HepG2 (cell line): ENCODE measurements around the gene CLEC20A. TPM values are rescaled to one million over a fixed set of nuclear protein-coding genes. Genes with fewer than 3 reads are reported as not detected.

Source experiments
- ETS1 ChIP-seq: sonication (generic); formaldehyde crosslinking; IDR thresholded peaks from 2 replicates; pipeline ENCODE4 v1.4.0; 2020; ENCODE audit warnings: missing genetic modification reagents
- FOSL2 ChIP-seq: sonication (generic); formaldehyde crosslinking; IDR thresholded peaks from 2 replicates; pipeline ENCODE4 v1.4.0; 2020; ENCODE audit warnings: missing genetic modification reagents
- FOXC1 ChIP-seq: sonication (generic); formaldehyde crosslinking; IDR thresholded peaks from 2 replicates; pipeline ENCODE4 v1.8.0; 2022; ENCODE audit warnings: mild to moderate bottlenecking, missing genetic modification reagents, borderline replicate concordance
- FUBP1 ChIP-seq: sonication (generic); formaldehyde crosslinking; IDR thresholded peaks from 2 replicates; pipeline ENCODE4 v1.5.1; 2020; ENCODE audit warnings: missing genetic modification reagents, mild to moderate bottlenecking, borderline replicate concordance
- GFI1 ChIP-seq: sonication (generic); formaldehyde crosslinking; IDR thresholded peaks from 2 replicates; pipeline ENCODE4 v1.5.0; 2020; ENCODE audit warnings: missing genetic modification reagents, mild to moderate bottlenecking, borderline replicate concordance
- GPBP1L1 ChIP-seq: sonication (generic); formaldehyde crosslinking; IDR thresholded peaks from 2 replicates; pipeline ENCODE4 v1.5.0; 2020; ENCODE audit warnings: mild to moderate bottlenecking, missing genetic modification reagents
- HMGXB4 ChIP-seq, 2 experiments: sonication (generic) in 1 of 2; formaldehyde crosslinking in 1 of 2; IDR thresholded peaks; 2 replicates each; pipeline versions ENCODE4 v1.4.0 to v1.6.1; 2018 to 2020; ENCODE audit warnings: missing genetic modification reagents in 2 of 2, borderline replicate concordance in 1 of 2, low read depth in 1 of 2, mild to moderate bottlenecking in 1 of 2, missing biosample characterization in 1 of 2
- MEIS1 ChIP-seq: sonication (generic); formaldehyde crosslinking; IDR thresholded peaks from 2 replicates; pipeline ENCODE4 v1.9.0; 2021; ENCODE audit warnings: mild to moderate bottlenecking, missing genetic modification reagents, moderate library complexity, borderline replicate concordance
- MEIS2 ChIP-seq: sonication (generic); formaldehyde crosslinking; IDR thresholded peaks from 2 replicates; pipeline ENCODE4 v1.9.0; 2021; ENCODE audit warnings: mild to moderate bottlenecking, missing genetic modification reagents
- MIXL1 ChIP-seq: IDR thresholded peaks from 2 replicates; pipeline ENCODE4 v1.6.1; 2016
- PITX1 ChIP-seq: sonication (generic); formaldehyde crosslinking; IDR thresholded peaks from 2 replicates; pipeline ENCODE4 v1.5.1; 2020; ENCODE audit warnings: mild to moderate bottlenecking, missing genetic modification reagents
- SNAPC2 ChIP-seq: sonication (generic); formaldehyde crosslinking; IDR thresholded peaks from 2 replicates; pipeline ENCODE4 v1.8.1; 2022; ENCODE audit warnings: mild to moderate bottlenecking, missing genetic modification reagents
- THAP8 ChIP-seq: sonication (generic); formaldehyde crosslinking; IDR thresholded peaks from 2 replicates; pipeline ENCODE4 v1.5.1; 2020; ENCODE audit warnings: missing genetic modification reagents, mild to moderate bottlenecking, borderline replicate concordance
- TOPORS ChIP-seq: sonication (generic); formaldehyde crosslinking; IDR thresholded peaks from 2 replicates; pipeline ENCODE4 v1.8.0; 2023; ENCODE audit warnings: mild to moderate bottlenecking, missing genetic modification reagents
- ZBTB39 ChIP-seq: sonication (generic); formaldehyde crosslinking; IDR thresholded peaks from 2 replicates; pipeline ENCODE4 v1.5.0; 2020; ENCODE audit warnings: missing genetic modification reagents
- ZNF276 ChIP-seq: sonication (generic); formaldehyde crosslinking; IDR thresholded peaks from 2 replicates; pipeline ENCODE4 v1.4.0; 2020; ENCODE audit warnings: mild to moderate bottlenecking, low read depth, missing genetic modification reagents
- polyA plus RNA-seq, 8 experiments: library from polyadenylated mRNA; depleted of rRNA in 3 of 8; stranded (reverse) in 7 of 8; unstranded in 1 of 8; fragments of >200 nt; fragmentation: Illumina TruSeq in 4 of 8; extraction: Trizol in 4 of 8; gene quantifications; 2 replicates each; pipeline versions ENCODE4 v1.2.1 to v1.2.3, GENCODE V29; 2011 to 2016; ENCODE audit warnings: low read depth in 4 of 8, missing spikeins in 1 of 8, mixed read lengths in 1 of 8; ENCODE audit not compliant: insufficient read depth in 1 of 8
- total RNA-seq, 5 experiments: library from RNA; depleted of rRNA; stranded (reverse); fragments of >200 nt; fragmentation: Illumina TruSeq; extraction: Trizol; gene quantifications; 2 replicates each; pipeline ENCODE4 v1.2.3, GENCODE V29; 2016; ENCODE audit warnings: low read depth in 1 of 5

Gene CLEC20A
- total and polyA plus RNA-seq, 2 of the 13 experiments (the other 11 are each of a cell fraction or from before 2014, with no cell fraction given), result not detected

GRCh38 chr1:178542554-178543289, 46.0 kb upstream of the CLEC20A start (continued):
- TF ChIP-seq THAP8 (CRISPR knock-in tag) (peak; percentile 18; the same call in 1 of the 2 replicates), GFI1 (CRISPR knock-in tag) (peak; percentile 18; the same call in 1 of the 2 replicates), MIXL1 (CRISPR knock-in tag) (no peak; the same call in 1 of the 2 replicates), ETS1 (CRISPR knock-in tag) (no peak), SNAPC2 (CRISPR knock-in tag) (no peak), FOXC1 (CRISPR knock-in tag) (peak; percentile 53; the same call in 1 of the 2 replicates), FOSL2 (no peak), TOPORS (CRISPR knock-in tag) (0 out of 2 replicates have a peak, but pooled peaks have one; percentile 6), FUBP1 (CRISPR knock-in tag) (no peak), HMGXB4 (CRISPR knock-in tag; IDR thresholded peaks at IDR 0.05; ENCODE audit: borderline replicate concordance in 1 of 2, low read depth in 1 of 2) (peak; percentile 78 to 99; a peak in 3 of 4 replicates), ZNF276 (no peak), MEIS2 (CRISPR knock-in tag) (no peak), ZBTB39 (no peak; the same call in 1 of the 2 replicates), MEIS1 (CRISPR knock-in tag) (no peak), PITX1 (CRISPR knock-in tag) (peak; percentile 56; the same call in 1 of the 2 replicates), GPBP1L1 (no peak)
